Effector memory CD8-positive, alpha-beta T cell (primary cell): Measurements from ENCODE around the gene CNTN5.

Experiments used
- ATAC-seq: fragments of 150-1000 bp; cut with Tn5 transposase; replicated peaks from 2 replicates; pipeline ENCODE4 v1.10.0; 2021; ENCODE audit warnings: mild to moderate bottlenecking, moderate library complexity
- DNase-seq, 3 experiments: peaks; one replicate each; pipeline ENCODE4 v3.0.0; 2021
- H3K27ac Mint-ChIP-seq, 2 donors: one replicate each; pipeline ENCODE4 v1.8.0; 2022; ENCODE audit warnings: mild to moderate bottlenecking in 2 of 2, mixed read lengths in 2 of 2, moderate library complexity in 2 of 2
- H3K27me3 Mint-ChIP-seq, 2 donors: one replicate each; pipeline ENCODE4 v1.8.0; 2022; ENCODE audit warnings: mixed read lengths in 2 of 2
- H3K36me3 Mint-ChIP-seq: one replicate; pipeline ENCODE4 v1.8.0; 2022; ENCODE audit warnings: mild to moderate bottlenecking, moderate library complexity, mixed read lengths; ENCODE audit not compliant: insufficient read depth
- H3K4me1 Mint-ChIP-seq, 2 donors: one replicate each; pipeline ENCODE4 v1.8.0; 2022; ENCODE audit warnings: low read depth in 2 of 2, mixed read lengths in 2 of 2
- H3K4me3 Mint-ChIP-seq, 2 donors: one replicate each; pipeline ENCODE4 v1.8.0; 2022; ENCODE audit warnings: mild to moderate bottlenecking in 2 of 2, mixed read lengths in 2 of 2, moderate library complexity in 2 of 2
- H3K9me3 Mint-ChIP-seq, 2 donors: one replicate each; pipeline ENCODE4 v1.8.0; 2022; ENCODE audit warnings: mixed read lengths in 2 of 2
- total RNA-seq, 9 experiments: gene quantifications; one replicate each; lab custom pipeline; 2026; lab: John Stamatoyannopoulos, UW

Gene CNTN5
- 0 reads per million in 9 experiments for total RNA-seq

DNA sequence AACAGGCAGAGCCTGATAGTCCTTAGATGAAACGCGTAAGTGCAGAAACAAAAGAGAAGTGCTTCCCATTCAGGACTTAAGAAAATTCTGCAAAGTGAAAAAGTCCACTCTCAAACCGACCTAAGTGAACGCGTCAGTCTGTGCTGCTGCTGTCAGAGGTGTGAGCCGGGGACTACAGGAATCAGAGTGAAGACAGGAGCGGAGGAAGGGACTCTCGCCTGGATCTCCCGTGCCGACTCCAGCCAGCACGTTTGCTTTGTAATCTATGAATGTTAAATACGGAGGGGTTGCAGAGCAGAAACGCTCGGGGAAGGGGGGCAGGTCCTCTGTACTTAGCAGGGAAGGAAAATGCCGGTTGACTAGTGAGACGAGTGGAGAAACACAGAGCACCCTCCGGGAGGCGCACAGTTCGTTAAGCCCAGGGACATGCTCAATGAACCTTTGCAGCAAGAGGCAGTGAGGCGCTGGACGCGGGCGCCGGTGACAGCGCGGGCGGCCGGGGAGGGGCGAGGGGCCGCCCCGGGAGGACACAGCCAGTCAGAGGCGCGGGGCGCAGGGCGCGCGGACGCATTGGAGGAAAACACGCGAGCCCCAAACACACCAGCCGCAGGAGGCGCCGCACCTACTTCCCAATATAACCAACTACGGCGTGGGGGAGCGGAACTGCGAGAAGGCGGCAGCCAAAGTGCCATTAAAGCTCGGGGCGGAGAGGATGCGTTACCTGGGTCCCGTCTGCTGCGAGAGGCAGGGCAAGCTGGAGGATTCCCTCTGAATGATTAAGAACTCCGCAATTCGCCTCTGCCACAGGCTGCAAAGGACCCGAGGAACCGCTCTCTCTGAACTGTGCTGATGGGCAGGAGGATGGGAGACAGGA, at the start of gene CNTN5:
CNTN5 (plus strand) TSS at position 598 of the 874 bp plus-strand sequence.
- ATAC-seq: no peak
- no peak for DNase-seq

DNA sequence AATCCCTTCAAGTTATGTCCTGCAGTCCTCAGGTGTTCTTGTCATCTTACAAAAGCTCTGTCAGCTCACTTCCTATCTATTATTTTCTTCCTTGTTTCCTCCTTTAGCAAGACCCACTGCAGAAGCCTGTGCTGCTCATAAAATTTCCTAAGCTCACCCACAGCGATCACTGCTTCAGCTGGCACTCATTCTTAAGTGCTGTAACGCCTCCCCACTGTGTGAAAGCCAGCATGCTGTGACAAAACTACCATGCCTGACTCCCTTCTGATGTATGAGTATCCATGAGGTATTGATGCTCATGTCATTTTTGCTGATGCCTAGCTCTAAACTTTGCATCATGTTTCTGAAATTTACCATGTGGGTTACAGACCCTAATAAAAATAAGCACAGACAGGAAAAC, 41.5 kb upstream of the CNTN5 start:
- H3K36me3 Mint-ChIP-seq: no peaks in the 10 kb centered on the region
- H3K27me3 Mint-ChIP-seq: no peaks in the 10 kb centered on the region
- ATAC-seq: no peak
- peaks cover 8 to 13% of the 10 kb centered on the region in 2 donors for H3K9me3 Mint-ChIP-seq
- no peak for DNase-seq
- H3K27ac Mint-ChIP-seq: no peak overlapping the region
- no peak overlapping the region for H3K4me3 Mint-ChIP-seq
- no peaks in the 10 kb centered on the region for H3K4me1 Mint-ChIP-seq

More for the DNA sequence above, at the start of gene CNTN5:
- Mint-ChIP-seq H3K4me1 (peaks cover 4% of the 10 kb centered on the region in 2 donors), H3K4me3 (no peak within 1 kb of the TSS), H3K27me3 (peaks cover 5 to 19% of the 10 kb centered on the region in 2 donors), H3K9me3 (peaks cover 0 to 4% of the 10 kb centered on the region in 2 donors), H3K27ac (no peak within 1 kb of the TSS), H3K36me3 (no peaks in the 10 kb centered on the region)

DNA sequence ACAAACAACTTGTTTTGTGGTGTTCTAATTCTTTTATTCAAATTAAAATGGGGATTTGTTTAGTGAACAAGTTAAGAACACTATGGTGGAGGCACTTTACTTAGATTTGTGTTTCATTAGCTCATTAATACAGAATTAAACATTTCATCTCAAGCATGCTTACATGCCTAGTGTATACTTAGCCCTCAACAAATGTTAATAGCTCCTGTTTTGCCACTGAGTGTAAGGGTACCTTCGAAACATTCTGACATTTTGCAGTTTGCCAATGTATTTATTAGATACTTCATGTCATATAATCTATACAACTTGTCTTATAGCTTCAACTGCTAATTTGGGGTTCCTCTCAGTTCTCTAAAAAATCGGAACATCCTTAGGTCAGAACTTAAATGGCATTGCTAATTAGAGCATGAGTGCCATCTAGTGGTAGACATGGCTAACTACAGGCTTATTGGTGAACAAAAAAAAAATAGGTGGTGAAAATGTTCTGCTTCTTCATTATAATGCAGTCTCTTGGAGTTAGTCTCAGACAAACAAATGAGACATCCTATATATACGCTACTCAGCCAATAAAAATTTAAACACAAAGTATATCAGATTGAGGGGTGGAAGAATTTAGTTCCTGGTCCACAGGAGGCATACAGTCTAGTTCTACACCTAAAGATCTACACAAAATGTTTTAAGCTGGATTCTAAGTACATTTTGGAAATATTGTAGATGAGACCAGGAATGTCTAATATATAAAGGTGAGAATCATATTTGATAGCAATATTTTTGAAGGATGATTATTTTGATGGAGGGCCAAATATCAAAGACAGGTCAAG, 4.9 kb upstream of the CNTN5 start:
- Mint-ChIP-seq H3K4me3 (no peak overlapping the region), H3K27me3 (peaks cover 5 to 18% of the 10 kb centered on the region in 2 donors), H3K36me3 (no peaks in the 10 kb centered on the region), H3K4me1 (peaks cover 4% of the 10 kb centered on the region in 2 donors), H3K9me3 (no peaks in the 10 kb centered on the region), H3K27ac (no peak overlapping the region)
- DNase-seq: no peak
- peak; percentile 33 for ATAC-seq

DNA sequence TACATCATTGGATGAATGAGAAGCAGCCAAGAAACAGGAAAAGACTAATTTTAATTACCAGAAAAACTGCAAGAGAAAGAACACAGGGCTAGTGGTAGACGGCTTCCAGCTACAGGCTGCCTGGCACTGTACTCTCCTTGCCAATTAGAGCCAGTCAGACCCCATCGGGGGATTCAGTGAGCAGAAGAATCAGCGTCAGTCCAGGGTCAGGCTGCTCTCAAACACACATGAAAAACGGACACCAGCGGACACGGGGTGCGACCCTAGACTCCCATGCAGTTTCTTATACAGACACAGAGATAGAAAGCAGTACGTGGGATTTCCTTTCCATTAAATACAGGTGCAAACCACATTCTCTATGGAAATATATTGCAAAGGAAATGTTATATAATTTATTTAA, 1.1 kb upstream of the CNTN5 start:
- ATAC-seq (no peak), DNase-seq (no peak)
- H3K4me1 Mint-ChIP-seq: peaks cover 4% of the 10 kb centered on the region in 2 donors
- H3K36me3 Mint-ChIP-seq: no peaks in the 10 kb centered on the region
- peaks cover 0 to 4% of the 10 kb centered on the region in 2 donors for H3K9me3 Mint-ChIP-seq
- H3K4me3 Mint-ChIP-seq: no peak overlapping the region
- H3K27ac Mint-ChIP-seq: no peak overlapping the region
- peaks cover 5 to 19% of the 10 kb centered on the region in 2 donors for H3K27me3 Mint-ChIP-seq

DNA sequence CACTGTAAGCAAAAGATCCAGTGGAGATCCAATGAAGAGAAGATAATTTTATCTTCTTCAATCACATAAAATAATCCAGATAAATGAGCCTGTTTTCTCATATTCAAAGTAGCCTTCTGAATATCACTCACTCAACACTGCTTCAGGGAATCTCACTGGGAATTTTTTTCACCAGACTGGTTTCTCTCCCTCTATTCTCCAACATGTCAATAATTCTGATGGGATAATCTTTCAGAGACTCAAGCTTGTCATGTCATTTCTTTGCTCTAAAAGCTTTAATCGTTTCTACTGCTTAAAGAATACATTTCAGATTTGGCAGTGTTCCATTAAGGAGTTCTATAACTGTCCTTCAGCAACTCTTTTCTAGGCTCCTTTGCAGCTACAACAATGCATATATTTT, 16.3 kb downstream of the CNTN5 start:
- DNase-seq (no peak), ATAC-seq (no peak)
- H3K36me3 Mint-ChIP-seq: no peaks in the 10 kb centered on the region
- H3K4me1 Mint-ChIP-seq: no peaks in the 10 kb centered on the region
- peaks cover 4 to 7% of the 10 kb centered on the region in 2 donors for H3K9me3 Mint-ChIP-seq
- no peaks in the 10 kb centered on the region for H3K27me3 Mint-ChIP-seq
- no peak overlapping the region for H3K4me3 Mint-ChIP-seq
- H3K27ac Mint-ChIP-seq: no peak overlapping the region

DNA sequence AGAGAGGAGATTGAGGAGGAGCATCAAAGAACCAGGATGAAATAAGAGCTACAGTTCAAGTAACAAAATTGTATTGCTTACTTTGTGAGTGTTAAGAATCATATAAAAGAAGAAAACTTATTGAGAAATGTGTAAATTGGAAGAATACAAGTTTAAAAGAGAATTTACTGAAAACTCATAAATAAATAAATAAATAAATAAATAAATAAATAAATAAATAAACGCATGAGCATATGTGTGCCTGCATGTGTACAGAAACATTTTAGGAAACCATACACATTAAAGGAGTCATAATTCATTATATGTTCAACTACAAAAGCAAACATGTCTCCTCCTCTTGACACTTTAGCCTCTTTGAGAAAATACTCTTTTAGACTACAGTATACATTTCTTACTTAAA, 42.6 kb downstream of the CNTN5 start:
- Mint-ChIP-seq H3K36me3 (no peaks in the 10 kb centered on the region), H3K4me3 (no peak overlapping the region), H3K27me3 (no peaks in the 10 kb centered on the region), H3K9me3 (peaks cover 14 to 34% of the 10 kb centered on the region in 2 donors), H3K4me1 (no peaks in the 10 kb centered on the region), H3K27ac (no peak overlapping the region)
- DNase-seq (no peak), ATAC-seq (no peak)

DNA sequence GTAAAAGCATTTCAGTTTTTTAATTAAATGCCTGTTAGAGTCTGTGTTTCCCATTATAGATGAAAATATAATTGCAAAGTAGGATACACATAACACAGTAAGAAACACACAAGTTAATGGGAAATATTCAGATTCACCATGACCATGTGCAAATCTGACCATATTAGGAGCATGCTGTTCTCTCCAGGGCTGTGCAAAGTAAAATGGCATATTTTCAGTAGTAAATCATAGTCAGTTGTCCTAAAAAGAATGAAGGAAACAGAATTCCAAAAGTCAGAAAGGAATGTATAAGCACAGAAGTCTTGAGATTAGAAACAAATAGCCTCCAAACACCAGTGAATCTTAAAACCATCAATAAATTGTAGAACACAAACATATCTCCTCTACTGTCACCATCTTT, 44.4 kb downstream of the CNTN5 start:
- H3K27me3 Mint-ChIP-seq: no peaks in the 10 kb centered on the region
- no peaks in the 10 kb centered on the region for H3K36me3 Mint-ChIP-seq
- H3K4me3 Mint-ChIP-seq: no peak overlapping the region
- no peaks in the 10 kb centered on the region for H3K4me1 Mint-ChIP-seq
- no peak for ATAC-seq
- H3K27ac Mint-ChIP-seq: no peak overlapping the region
- H3K9me3 Mint-ChIP-seq: peaks cover 14 to 38% of the 10 kb centered on the region in 2 donors
- no peak for DNase-seq

DNA sequence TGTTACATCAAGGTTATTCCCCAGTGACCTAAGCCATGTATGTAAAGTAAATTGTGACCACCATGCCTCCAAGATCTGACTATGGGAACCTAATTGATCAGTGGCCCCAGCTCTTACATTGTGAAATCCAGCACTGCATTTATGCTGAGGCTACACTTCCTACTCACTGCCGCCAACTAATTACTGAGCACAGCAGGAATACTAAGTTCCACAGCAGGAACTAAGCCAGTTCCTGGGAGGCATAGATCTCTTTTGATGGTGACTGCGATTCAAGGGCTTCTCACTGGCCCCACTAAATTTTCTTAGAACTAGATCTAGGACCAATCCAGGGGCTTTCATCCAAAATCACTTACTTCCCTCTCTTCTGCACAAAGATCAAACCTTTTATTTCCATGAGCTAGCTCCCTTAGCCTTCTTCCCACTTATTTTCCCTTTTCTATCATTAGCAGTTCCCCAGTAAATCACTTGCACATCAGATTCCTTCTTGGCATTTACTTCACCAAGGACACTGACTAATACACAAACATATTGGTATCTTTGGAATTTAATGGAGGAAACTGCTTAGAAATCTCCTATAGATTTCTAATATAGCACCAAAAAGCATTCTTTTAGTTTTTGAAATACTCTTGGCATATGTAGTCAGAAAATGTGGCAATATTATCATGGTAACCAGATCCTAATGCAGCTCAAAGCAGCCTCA, 46.0 kb downstream of the CNTN5 start:
- DNase-seq (no peak), ATAC-seq (no peak)
- no peak overlapping the region for H3K4me3 Mint-ChIP-seq
- H3K4me1 Mint-ChIP-seq: no peaks in the 10 kb centered on the region
- H3K27me3 Mint-ChIP-seq: no peaks in the 10 kb centered on the region
- H3K27ac Mint-ChIP-seq: no peak overlapping the region
- H3K9me3 Mint-ChIP-seq: peaks cover 11 to 28% of the 10 kb centered on the region in 2 donors
- no peaks in the 10 kb centered on the region for H3K36me3 Mint-ChIP-seq

DNA sequence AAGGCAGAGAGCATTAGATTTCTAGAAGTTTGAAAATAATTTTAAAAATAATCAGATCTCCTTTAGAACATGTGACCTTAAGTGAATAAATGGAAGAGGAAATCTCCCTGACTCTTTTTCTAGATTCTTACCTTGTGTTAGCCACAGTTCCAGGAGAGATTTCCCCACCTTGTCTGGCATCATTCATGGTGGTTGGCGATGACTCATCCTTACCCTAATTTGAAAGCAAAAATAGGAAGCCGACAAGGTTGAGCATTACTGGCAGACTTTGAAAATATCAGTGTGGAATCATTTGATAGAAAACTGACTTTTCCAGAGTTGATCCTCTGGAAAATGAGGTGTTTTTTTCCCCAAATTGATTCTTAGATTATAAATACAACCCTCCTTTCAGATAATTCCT, 48.1 kb downstream of the CNTN5 start:
- H3K27me3 Mint-ChIP-seq: no peaks in the 10 kb centered on the region
- H3K4me3 Mint-ChIP-seq: no peak overlapping the region
- no peaks in the 10 kb centered on the region for H3K4me1 Mint-ChIP-seq
- DNase-seq: no peak
- ATAC-seq: no peak
- peaks cover 11 to 15% of the 10 kb centered on the region in 2 donors for H3K9me3 Mint-ChIP-seq
- H3K27ac Mint-ChIP-seq: no peak overlapping the region
- H3K36me3 Mint-ChIP-seq: no peaks in the 10 kb centered on the region

DNA sequence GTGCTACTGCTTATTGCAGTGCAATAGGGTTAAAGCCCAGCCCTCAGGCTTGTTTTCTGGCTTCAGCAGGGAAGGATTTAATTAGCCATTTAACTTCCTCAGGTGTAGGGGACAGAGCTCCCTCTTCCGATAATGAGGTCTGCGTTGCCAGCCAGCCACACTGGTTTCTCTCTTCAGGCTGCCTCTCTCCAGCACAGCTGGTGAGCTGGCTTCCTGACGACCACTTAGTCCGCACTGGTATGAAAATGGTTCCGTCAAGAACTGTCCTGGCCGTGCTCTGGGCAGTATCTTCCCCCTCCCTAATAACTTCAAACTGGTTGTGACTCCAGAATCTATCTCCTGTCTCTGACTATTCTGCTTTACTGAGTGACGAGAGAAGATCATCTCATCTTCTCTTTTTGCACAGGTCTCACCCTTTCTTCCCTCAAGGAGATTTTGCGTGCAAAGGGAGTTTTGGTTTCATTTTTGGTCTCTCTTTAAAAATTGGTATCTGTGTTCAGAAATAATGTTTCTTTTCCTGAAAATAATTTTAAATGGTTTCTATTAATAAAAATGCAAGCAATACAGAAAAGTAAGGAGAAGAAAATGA, 49.2 kb downstream of the CNTN5 start:
- Mint-ChIP-seq H3K4me3 (no peak overlapping the region), H3K4me1 (no peaks in the 10 kb centered on the region), H3K27ac (no peak overlapping the region), H3K9me3 (peaks cover 9 to 11% of the 10 kb centered on the region in 2 donors), H3K27me3 (no peaks in the 10 kb centered on the region), H3K36me3 (no peaks in the 10 kb centered on the region)
- no peak for ATAC-seq
- DNase-seq: no peak

DNA sequence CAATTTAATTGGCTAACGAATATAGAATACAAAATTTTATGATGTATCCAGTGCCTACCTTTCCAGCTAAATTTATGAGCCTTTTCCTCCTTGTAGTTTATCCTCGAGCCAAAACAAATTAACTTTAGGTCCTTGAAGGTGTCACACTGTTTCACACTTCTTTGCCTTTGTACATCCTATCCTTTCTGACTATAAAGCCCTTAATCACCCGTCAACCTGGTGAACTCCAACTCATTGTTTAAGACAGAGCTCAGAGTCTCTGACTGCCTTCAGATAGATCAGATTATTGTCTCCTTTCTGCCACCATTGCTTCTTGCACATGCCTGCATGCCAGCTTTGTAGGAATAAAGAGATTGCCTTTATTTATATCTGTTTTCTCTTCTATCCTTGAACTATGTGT, 58.8 kb downstream of the CNTN5 start:
- ATAC-seq (no peak), DNase-seq (no peak)
- Mint-ChIP-seq H3K36me3 (no peaks in the 10 kb centered on the region), H3K27ac (no peak overlapping the region), H3K4me1 (no peaks in the 10 kb centered on the region), H3K27me3 (no peaks in the 10 kb centered on the region), H3K4me3 (no peak overlapping the region), H3K9me3 (peaks cover 8 to 13% of the 10 kb centered on the region in 2 donors)

DNA sequence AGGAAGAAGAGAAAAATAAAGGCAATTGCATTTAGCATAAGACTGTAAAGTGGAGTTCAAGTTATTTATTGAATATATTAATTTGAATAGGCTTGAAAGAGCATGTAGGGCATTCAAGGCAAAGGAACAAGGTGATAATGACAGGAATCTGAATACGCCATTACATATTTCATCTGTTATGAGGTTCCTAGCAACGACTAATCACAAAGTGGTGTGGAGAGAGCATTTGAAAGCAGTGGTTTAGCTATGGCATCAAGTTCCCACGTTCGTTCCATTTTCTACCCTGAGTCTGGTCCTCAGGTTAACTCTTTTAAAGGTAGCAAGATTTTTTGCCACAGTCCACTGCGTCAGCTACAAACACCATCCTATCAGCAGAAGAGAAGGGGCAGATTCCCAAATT, 59.4 kb downstream of the CNTN5 start:
- Mint-ChIP-seq H3K4me1 (no peaks in the 10 kb centered on the region), H3K4me3 (no peak overlapping the region), H3K27me3 (no peaks in the 10 kb centered on the region), H3K9me3 (peaks cover 8 to 13% of the 10 kb centered on the region in 2 donors), H3K36me3 (no peaks in the 10 kb centered on the region), H3K27ac (no peak overlapping the region)
- ATAC-seq: no peak
- DNase-seq: no peak

DNA sequence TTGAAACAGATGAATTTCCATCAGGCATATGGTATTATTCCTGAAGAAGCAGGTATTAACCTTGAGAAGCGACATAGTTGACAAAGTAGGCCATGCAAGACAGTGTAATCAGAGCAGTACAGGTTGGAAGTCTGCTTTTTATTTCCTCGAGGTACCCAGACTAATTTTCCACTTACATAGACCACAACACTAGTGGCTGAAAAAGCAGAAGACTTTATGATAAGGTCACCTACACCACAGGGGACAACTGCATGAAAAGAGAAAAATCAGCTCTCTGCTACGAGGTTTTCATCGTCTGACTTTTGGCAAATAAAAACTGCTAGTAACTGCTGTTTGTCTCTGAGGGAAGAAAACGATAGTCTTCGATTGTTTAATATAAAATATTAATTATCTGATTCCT, 77.5 kb downstream of the CNTN5 start:
- no peak overlapping the region for H3K4me3 Mint-ChIP-seq
- DNase-seq (no peak), ATAC-seq (no peak)
- no peak overlapping the region for H3K27ac Mint-ChIP-seq
- H3K9me3 Mint-ChIP-seq: peaks cover 6 to 11% of the 10 kb centered on the region in 2 donors
- no peaks in the 10 kb centered on the region for H3K4me1 Mint-ChIP-seq
- H3K36me3 Mint-ChIP-seq: no peaks in the 10 kb centered on the region
- H3K27me3 Mint-ChIP-seq: no peaks in the 10 kb centered on the region
